Measurements from ENCODE around the gene GLRA1. TPM values are rescaled to one million over a fixed set of nuclear protein-coding genes. Genes with fewer than 3 reads are reported as not detected.

GLRA1 gene
- total RNA-seq, 1 donor from 2014 or later, result not detected

- TF ChIP-seq, protein P1, sequence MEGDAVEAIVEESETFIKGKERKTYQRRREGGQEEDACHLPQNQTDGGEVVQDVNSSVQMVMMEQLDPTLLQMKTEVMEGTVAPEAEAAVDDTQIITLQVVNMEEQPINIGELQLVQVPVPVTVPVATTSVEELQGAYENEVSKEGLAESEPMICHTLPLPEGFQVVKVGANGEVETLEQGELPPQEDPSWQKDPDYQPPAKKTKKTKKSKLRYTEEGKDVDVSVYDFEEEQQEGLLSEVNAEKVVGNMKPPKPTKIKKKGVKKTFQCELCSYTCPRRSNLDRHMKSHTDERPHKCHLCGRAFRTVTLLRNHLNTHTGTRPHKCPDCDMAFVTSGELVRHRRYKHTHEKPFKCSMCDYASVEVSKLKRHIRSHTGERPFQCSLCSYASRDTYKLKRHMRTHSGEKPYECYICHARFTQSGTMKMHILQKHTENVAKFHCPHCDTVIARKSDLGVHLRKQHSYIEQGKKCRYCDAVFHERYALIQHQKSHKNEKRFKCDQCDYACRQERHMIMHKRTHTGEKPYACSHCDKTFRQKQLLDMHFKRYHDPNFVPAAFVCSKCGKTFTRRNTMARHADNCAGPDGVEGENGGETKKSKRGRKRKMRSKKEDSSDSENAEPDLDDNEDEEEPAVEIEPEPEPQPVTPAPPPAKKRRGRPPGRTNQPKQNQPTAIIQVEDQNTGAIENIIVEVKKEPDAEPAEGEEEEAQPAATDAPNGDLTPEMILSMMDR (IDR thresholded peaks at IDR 0.05; ENCODE audit: unreplicated experiment), result no peak
- H3K36me3 Mint-ChIP-seq, result peaks cover 42% of the 10 kb centered on the region
- no peak for DNase-seq (ENCODE audit: low spot score in 2 of 2, unreplicated experiment in 2 of 2)
- H3K27ac Mint-ChIP-seq, result peak overlapping the region; percentile 11
- no peak overlapping the region for H3K4me3 Mint-ChIP-seq
- H3K4me1 Mint-ChIP-seq, result peaks cover 10% of the 10 kb centered on the region
- H3K9me3 Mint-ChIP-seq, result peaks cover 6% of the 10 kb centered on the region
- H3K27me3 Mint-ChIP-seq (ENCODE audit: low read depth), result no peaks in the 10 kb centered on the region
These were observed 112.9 kb downstream of the GLRA1 start for GRCh38 chr5:151811593-151812321.

DNA sequence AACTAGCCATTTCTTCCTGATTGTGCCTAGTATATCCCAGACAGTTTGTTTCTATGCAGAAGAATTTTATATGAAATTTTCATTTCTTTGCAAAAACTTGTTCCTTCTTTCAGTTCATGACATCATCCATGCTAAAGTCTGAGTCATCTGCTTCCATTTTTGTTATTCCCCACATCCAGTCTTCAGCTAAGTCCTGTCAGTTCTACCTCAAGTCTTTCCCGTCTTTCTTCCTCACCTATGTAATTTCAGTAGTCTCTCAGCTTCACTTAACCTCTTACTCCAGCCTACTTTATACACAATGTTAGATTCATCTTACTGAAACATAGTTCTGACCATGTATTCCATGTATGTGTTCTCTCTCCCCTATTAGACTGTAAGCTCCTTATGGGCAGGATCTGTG, 113.8 kb downstream of the GLRA1 start:
- no peak overlapping the region for H3K27ac Mint-ChIP-seq
- peaks cover 6% of the 10 kb centered on the region for H3K9me3 Mint-ChIP-seq
- TF ChIP-seq, protein P1 (IDR thresholded peaks at IDR 0.05; ENCODE audit: unreplicated experiment), result no peak
- DNase-seq (ENCODE audit: low spot score in 2 of 2, unreplicated experiment in 2 of 2), result no peak
- peaks cover 10% of the 10 kb centered on the region for H3K4me1 Mint-ChIP-seq
- H3K27me3 Mint-ChIP-seq (ENCODE audit: low read depth), result no peaks in the 10 kb centered on the region
- H3K36me3 Mint-ChIP-seq, result peaks cover 45% of the 10 kb centered on the region
- H3K4me3 Mint-ChIP-seq, result no peak overlapping the region

DNA sequence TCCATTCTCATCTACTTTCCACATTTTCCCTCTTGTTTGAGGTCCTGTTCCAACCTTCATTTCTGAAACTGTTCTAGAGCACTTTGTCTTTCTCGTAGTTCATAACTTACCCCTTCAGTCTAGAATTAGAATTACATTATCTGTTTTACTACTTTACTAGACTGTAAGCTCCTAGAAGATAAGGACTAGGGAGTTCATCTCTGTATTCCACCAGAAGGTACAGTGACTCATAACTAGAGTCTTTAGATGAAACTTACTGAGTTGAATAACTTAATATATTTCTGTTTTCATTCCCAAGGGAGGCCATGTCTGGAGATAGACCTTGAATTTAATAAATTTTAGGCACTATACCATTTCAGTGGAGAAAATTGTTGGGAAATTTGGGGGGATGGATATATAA, 114.2 kb downstream of the GLRA1 start:
- Mint-ChIP-seq H3K4me3 (no peak overlapping the region), H3K27me3 (ENCODE audit: low read depth) (no peaks in the 10 kb centered on the region), H3K27ac (no peak overlapping the region), H3K36me3 (peaks cover 48% of the 10 kb centered on the region), H3K9me3 (peaks cover 6% of the 10 kb centered on the region), H3K4me1 (peaks cover 7% of the 10 kb centered on the region)
- TF ChIP-seq, protein P1 (IDR thresholded peaks at IDR 0.05; ENCODE audit: unreplicated experiment), result no peak
- no peak for DNase-seq (ENCODE audit: low spot score in 2 of 2, unreplicated experiment in 2 of 2)

DNA sequence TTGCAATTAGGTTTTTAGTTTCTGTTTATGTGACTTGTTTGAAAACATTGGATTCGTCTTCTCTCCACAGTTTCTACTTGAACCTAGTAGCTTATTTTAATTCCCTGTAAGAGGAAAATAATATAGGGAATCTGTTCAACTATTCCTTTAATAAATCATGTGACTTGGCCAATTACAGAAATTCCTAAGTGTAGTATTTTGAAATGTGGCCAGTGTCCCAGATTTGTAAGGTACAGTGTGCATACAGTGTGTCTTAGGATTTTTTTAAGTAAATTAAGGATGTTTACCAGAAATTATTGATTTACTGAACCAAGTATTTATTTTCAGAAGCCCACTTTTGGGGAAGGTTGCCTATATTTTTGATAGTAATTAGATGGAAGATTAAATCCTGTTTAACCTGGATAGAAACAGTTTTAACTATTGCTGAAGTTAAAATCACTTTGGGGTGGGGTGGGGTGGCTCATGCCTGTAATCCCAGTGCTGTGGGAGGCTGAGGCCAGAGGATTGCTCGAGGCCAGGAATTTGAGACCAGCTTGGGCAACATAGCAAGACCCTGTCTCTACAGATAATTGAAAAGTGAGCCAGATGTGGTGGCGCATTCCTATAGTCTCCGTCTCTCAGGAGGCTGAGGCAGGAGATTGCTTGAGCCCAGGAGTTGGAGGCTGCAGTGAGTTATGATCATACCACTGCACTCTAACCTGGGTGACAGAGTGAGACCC, 116.0 kb downstream of the GLRA1 start:
- TF ChIP-seq, protein P1 (IDR thresholded peaks at IDR 0.05; ENCODE audit: unreplicated experiment), result no peak
- Mint-ChIP-seq H3K36me3 (peaks cover 55% of the 10 kb centered on the region), H3K4me3 (no peak overlapping the region), H3K4me1 (peaks cover 8% of the 10 kb centered on the region), H3K27ac (no peak overlapping the region), H3K27me3 (ENCODE audit: low read depth) (no peaks in the 10 kb centered on the region), H3K9me3 (peaks cover 6% of the 10 kb centered on the region)
- no peak for DNase-seq (ENCODE audit: low spot score in 2 of 2, unreplicated experiment in 2 of 2)

- H3K4me1 Mint-ChIP-seq, result peaks cover 6% of the 10 kb centered on the region
- DNase-seq (ENCODE audit: low spot score in 2 of 2, unreplicated experiment in 2 of 2), result no peak
- no peak overlapping the region for H3K4me3 Mint-ChIP-seq
- H3K9me3 Mint-ChIP-seq, result peaks cover 3% of the 10 kb centered on the region
- H3K27me3 Mint-ChIP-seq (ENCODE audit: low read depth), result no peaks in the 10 kb centered on the region
- TF ChIP-seq, protein P1 (IDR thresholded peaks at IDR 0.05; ENCODE audit: unreplicated experiment), result no peak
- H3K36me3 Mint-ChIP-seq, result peaks cover 47% of the 10 kb centered on the region
- H3K27ac Mint-ChIP-seq, result peak overlapping the region; percentile 18
These were observed 119.0 kb downstream of the GLRA1 start for GRCh38 chr5:151805414-151806223.

All from mesothelial cell of epicardium (in vitro differentiated cells).